Common myeloid progenitor, CD34-positive (primary cell): ENCODE data around the gene ZBTB16.

Experiments
- CTCF ChIA-PET: fragments of 350-600 bp; sonication (Branson Sonifier 250); formaldehyde crosslinking; loops from one replicate; lab custom pipeline; 2021; ENCODE audit warnings: antibody characterized with exemption; lab: Charles Lee
- POLR2A ChIA-PET: fragments of 350-600 bp; sonication (Branson Sonifier 250); formaldehyde crosslinking; loops from one replicate; lab custom pipeline; 2021; ENCODE audit warnings: antibody characterized with exemption; lab: Charles Lee
- DNase-seq, 3 donors: peaks; one replicate each; pipeline versions ENCODE4 v3.0.0 to v3.0.0-alpha.2; 2013
- H3K27ac ChIP-seq, 2 experiments: 1 replicate in 1 of 2; 2 replicates in 1 of 2; pipeline ENCODE4 v1.7.0; 2013; ENCODE audit warnings: inconsistent platforms in 2 of 2, low read length in 2 of 2, mild to moderate bottlenecking in 2 of 2, low read depth in 1 of 2, moderate library complexity in 1 of 2; ENCODE audit not compliant: severe bottlenecking in 2 of 2, insufficient read depth in 1 of 2, poor library complexity in 1 of 2
- H3K27me3 ChIP-seq, 5 experiments: replicated peaks in 2 of 5; 1 replicate in 3 of 5; 2 replicates in 2 of 5; pipeline versions ENCODE4 v1.6.1 to v1.7.0; 2013; ENCODE audit warnings: low read length in 4 of 5, mild to moderate bottlenecking in 2 of 5, moderate library complexity in 2 of 5, inconsistent platforms in 1 of 5; ENCODE audit not compliant: insufficient read depth in 5 of 5, control insufficient read depth in 4 of 5
- H3K36me3 ChIP-seq, 4 experiments: 1 replicate in 2 of 4; 2 replicates in 2 of 4; pipeline versions ENCODE4 v1.6.1 to v1.7.0; 2013; ENCODE audit warnings: low read length in 3 of 4, control low read depth in 1 of 4, mild to moderate bottlenecking in 1 of 4; ENCODE audit not compliant: control insufficient read depth in 4 of 4, insufficient read depth in 4 of 4
- H3K4me1 ChIP-seq, 4 experiments: 1 replicate in 3 of 4; 2 replicates in 1 of 4; pipeline versions ENCODE4 v1.6.1 to v1.7.1; 2013; ENCODE audit warnings: low read length in 3 of 4, mild to moderate bottlenecking in 3 of 4, control low read depth in 1 of 4, inconsistent platforms in 1 of 4, moderate library complexity in 1 of 4; ENCODE audit not compliant: control insufficient read depth in 4 of 4, insufficient read depth in 4 of 4; ENCODE audit errors: control extremely low read depth in 1 of 4
- H3K4me3 ChIP-seq, 7 experiments: 1 replicate in 4 of 7; 2 replicates in 3 of 7; pipeline versions ENCODE4 v1.5.1 to v1.7.0; 2013; ENCODE audit warnings: mild to moderate bottlenecking in 7 of 7, low read length in 6 of 7, moderate library complexity in 6 of 7, inconsistent platforms in 2 of 7, low read depth in 2 of 7, control low read depth in 1 of 7; ENCODE audit not compliant: insufficient read depth in 4 of 7, control insufficient read depth in 1 of 7; ENCODE audit errors: extremely low read depth in 1 of 7
- H3K9me3 ChIP-seq, 5 experiments: 1 replicate in 4 of 5; 2 replicates in 1 of 5; pipeline versions ENCODE4 v1.6.1 to v1.7.1; 2013; ENCODE audit warnings: low read length in 4 of 5, mild to moderate bottlenecking in 2 of 5, inconsistent platforms in 1 of 5, low read depth in 1 of 5, moderate library complexity in 1 of 5; ENCODE audit not compliant: control insufficient read depth in 4 of 5, insufficient read depth in 2 of 5; ENCODE audit errors: control extremely low read depth in 1 of 5
- WGBS: methylation state at CpG from one replicate; pipeline ENCODE4 v1.1.5; 2013; ENCODE audit not compliant: insufficient coverage; 5-methylcytosine and 5-hydroxymethylcytosine counted together

ZBTB16 gene

DNA sequence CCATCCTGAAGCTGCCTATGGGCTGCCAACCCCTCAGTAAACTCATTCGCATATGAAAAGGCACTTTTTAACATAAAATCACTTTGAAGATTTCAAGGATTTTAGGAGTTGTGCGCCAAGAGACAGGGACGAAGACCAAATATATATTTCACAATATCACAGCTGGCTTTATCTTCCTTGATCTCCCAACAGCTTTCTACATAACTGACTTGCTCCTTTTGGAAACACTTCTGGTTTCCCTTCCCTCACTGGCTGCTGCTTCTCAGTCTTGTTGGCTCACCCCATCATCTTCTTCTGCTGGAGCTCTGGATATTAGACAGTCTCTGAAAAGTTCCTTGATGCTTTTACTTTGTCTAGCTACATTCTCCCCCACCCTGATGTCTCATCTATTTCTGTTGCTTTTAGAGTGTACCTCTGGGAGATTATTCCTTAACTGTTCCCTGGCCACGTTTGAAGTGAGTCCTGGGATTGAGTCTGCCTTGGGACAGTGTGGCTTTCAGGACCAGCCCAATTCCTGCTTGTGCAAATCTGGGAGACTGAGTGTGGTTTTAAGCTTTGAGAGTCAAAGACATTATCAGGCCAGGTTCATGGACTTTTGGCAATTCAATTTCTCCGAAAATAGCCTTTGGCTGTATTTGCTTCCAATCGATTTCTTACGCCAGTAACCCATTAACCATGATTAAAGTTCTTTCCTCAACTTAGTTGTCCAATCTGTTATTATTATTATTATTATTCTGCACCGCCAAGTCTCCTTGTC is 205.8 kb downstream of the ZBTB16 start:
- DNase-seq = no peak
- Histone ChIP-seq H3K27me3 (peaks cover 0 to 16% (median 12%) of the 10 kb centered on the region in 5 experiments), H3K36me3 (no peaks in the 10 kb centered on the region), H3K27ac (no peak overlapping the region), H3K4me3 (no peak overlapping the region), H3K9me3 (no peaks in the 10 kb centered on the region), H3K4me1 (peaks cover 0 to under 1% (median 0%) of the 10 kb centered on the region in 4 experiments)
- POLR2A ChIA-PET = interaction anchor here (0.8 to 1.1 kb wide), 2 partner anchors 14 to 226 kb away, joined by 3 read pairs; no protein-coding TSS in a partner anchor
- CTCF ChIA-PET = interaction anchor here (0.8 to 11.8 kb wide), 16 partner anchors 8 to 369 kb away, joined by 3 to 327 read pairs (median 8); partner anchors contain the start of genes HTR3B and ZBTB16
- 78% methylated on average over 6 of the region's 8 CpGs for WGBS

- Histone ChIP-seq H3K4me3 (no peak overlapping the region), H3K4me1 (no peaks in the 10 kb centered on the region), H3K9me3 (no peaks in the 10 kb centered on the region), H3K27me3 (peaks cover 2 to 36% (median 24%) of the 10 kb centered on the region in 5 experiments), H3K27ac (no peak overlapping the region), H3K36me3 (no peaks in the 10 kb centered on the region)
- POLR2A ChIA-PET = no interaction called here
- no CpG with 5 or more reads among the region's 2 CpGs for WGBS
- CTCF ChIA-PET = interaction anchor here (1.3 to 1.8 kb wide), 4 partner anchors 9 to 271 kb away, joined by 4 to 7 read pairs (median 5); no protein-coding TSS in a partner anchor
- no peak for DNase-seq
Observed at GRCh38 chr11:114269498-114269897, 210.0 kb downstream of the ZBTB16 start.

GRCh38 chr11:114270531-114271270 is 211.2 kb downstream of the ZBTB16 start:
- Histone ChIP-seq H3K36me3 (no peaks in the 10 kb centered on the region), H3K27ac (no peak overlapping the region), H3K4me1 (no peaks in the 10 kb centered on the region), H3K9me3 (no peaks in the 10 kb centered on the region), H3K27me3 (peaks cover 2 to 44% (median 25%) of the 10 kb centered on the region in 5 experiments), H3K4me3 (no peak overlapping the region)
- 100% methylated on average over 4 of the region's 5 CpGs for WGBS
- ChIA-PET CTCF (no interaction called here), POLR2A (no interaction called here)
- DNase-seq = no peak

DNA sequence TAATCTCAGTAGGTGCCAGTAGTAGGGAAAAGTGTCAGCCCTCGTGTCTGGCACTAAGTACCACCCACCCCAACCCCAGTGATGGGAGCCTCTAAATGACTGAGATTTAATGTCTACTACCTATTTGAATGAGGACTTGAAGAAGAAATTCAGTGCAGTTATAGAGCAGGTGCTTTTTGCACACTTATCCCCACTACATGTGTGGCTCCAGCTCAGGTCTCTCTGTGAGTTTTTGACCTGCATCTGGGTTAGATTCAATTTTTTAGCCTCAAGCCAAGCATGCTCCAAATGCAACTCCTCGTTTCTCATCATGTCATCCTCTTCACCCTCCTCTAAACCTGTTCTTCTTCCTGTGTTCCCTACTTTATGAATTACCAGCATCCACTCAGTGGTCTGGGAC is 211.8 kb downstream of the ZBTB16 start:
- H3K27me3 ChIP-seq = peaks cover 2 to 48% (median 24%) of the 10 kb centered on the region in 5 experiments
- H3K27ac ChIP-seq = no peak overlapping the region
- ChIA-PET POLR2A (no interaction called here), CTCF (no interaction called here)
- H3K4me3 ChIP-seq = no peak overlapping the region
- no peaks in the 10 kb centered on the region for H3K9me3 ChIP-seq
- DNase-seq = no peak
- H3K4me1 ChIP-seq = no peaks in the 10 kb centered on the region
- H3K36me3 ChIP-seq = no peaks in the 10 kb centered on the region
- WGBS = 91% methylated on average over 1 of the region's 2 CpGs

GRCh38 chr11:114272311-114272710 is 212.8 kb downstream of the ZBTB16 start:
- no peak overlapping the region for H3K27ac ChIP-seq
- H3K27me3 ChIP-seq = peaks cover 2 to 49% (median 21%) of the 10 kb centered on the region in 5 experiments
- ChIA-PET CTCF (interaction anchor here (0.6 to 1.6 kb wide), 2 partner anchors 16 to 874 kb away, joined by 3 to 7 read pairs; no protein-coding TSS in a partner anchor), POLR2A (no interaction called here)
- DNase-seq = no peak
- no peak overlapping the region for H3K4me3 ChIP-seq
- H3K4me1 ChIP-seq = no peaks in the 10 kb centered on the region
- H3K9me3 ChIP-seq = no peaks in the 10 kb centered on the region
- no peaks in the 10 kb centered on the region for H3K36me3 ChIP-seq
- 82% methylated on average over 4 of the region's 4 CpGs for WGBS

DNA sequence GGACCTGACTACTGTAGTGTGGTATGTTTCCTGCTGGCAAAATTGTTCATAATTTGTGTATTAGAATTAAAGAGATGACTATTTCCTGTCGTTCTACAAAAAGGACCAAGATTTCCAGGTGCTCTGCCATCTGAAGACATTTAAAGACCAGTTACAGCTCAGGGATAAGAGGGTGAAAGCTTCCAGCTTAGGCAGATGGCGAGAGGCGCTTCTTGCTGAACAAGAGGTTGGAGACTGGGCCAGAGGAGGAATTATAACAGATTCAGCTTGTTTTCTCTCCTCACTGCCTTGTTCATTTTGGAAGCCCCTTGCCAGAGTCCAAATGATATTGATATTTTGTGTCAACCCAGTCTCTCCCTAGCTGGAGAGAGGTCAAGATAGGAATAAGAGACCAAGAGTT is 213.6 kb downstream of the ZBTB16 start:
- no peak for DNase-seq
- H3K4me3 ChIP-seq = no peak overlapping the region
- no peaks in the 10 kb centered on the region for H3K9me3 ChIP-seq
- WGBS = 100% methylated on average over 2 of the region's 3 CpGs
- H3K27me3 ChIP-seq = peaks cover 2 to 50% (median 21%) of the 10 kb centered on the region in 5 experiments
- ChIA-PET CTCF (interaction anchor here (0.8 to 1.6 kb wide), 3 partner anchors 8 to 15 kb away, joined by 3 to 7 read pairs (median 4); no protein-coding TSS in a partner anchor), POLR2A (no interaction called here)
- H3K4me1 ChIP-seq = no peaks in the 10 kb centered on the region
- H3K27ac ChIP-seq = no peak overlapping the region
- H3K36me3 ChIP-seq = no peaks in the 10 kb centered on the region
